Neuronal stem cell (in vitro differentiated cells): ENCODE measurements around the gene PCNX3. TPM values are rescaled to one million over a fixed set of nuclear protein-coding genes. Genes with fewer than 3 reads are reported as not detected.

Experiments
- DNase-seq: peaks from one replicate; pipeline ENCODE4 v3.0.0-alpha.2; 2013; ENCODE audit warnings: low spot score
- H2AFZ ChIP-seq: one replicate; pipeline ENCODE4 v1.6.1; 2013; ENCODE audit warnings: mild to moderate bottlenecking, low read length, inconsistent platforms
- H2AK5ac ChIP-seq: 2 replicates; pipeline ENCODE4 v1.6.1; 2013; ENCODE audit warnings: low read depth, mild to moderate bottlenecking, inconsistent platforms, low read length, moderate library complexity, mixed read lengths
- H2BK120ac ChIP-seq: 2 replicates; pipeline ENCODE4 v1.6.1; 2013; ENCODE audit warnings: low read depth, mild to moderate bottlenecking, inconsistent platforms, low read length, moderate library complexity, mixed read lengths
- H2BK12ac ChIP-seq: one replicate; pipeline ENCODE4 v1.6.1; 2013; ENCODE audit warnings: low read length, inconsistent platforms
- H2BK15ac ChIP-seq: 2 replicates; pipeline ENCODE4 v1.6.1; 2013; ENCODE audit warnings: mild to moderate bottlenecking, low read length, inconsistent platforms, mixed read lengths
- H2BK5ac ChIP-seq: one replicate; pipeline ENCODE4 v1.6.1; 2013; ENCODE audit warnings: inconsistent platforms, mild to moderate bottlenecking, low read length, moderate library complexity
- H3K14ac ChIP-seq: one replicate; pipeline ENCODE4 v1.6.1; 2013; ENCODE audit warnings: low read length, inconsistent platforms
- H3K18ac ChIP-seq: 2 replicates; pipeline ENCODE4 v1.6.1; 2013; ENCODE audit warnings: low read length, inconsistent platforms
- H3K23ac ChIP-seq: 2 replicates; pipeline ENCODE4 v1.6.1; 2013; ENCODE audit warnings: low read depth, mild to moderate bottlenecking, mixed read lengths, low read length, inconsistent platforms; ENCODE audit not compliant: poor library complexity
- H3K27ac ChIP-seq: replicated peaks from 3 replicates; pipeline ENCODE4 v1.5.1; 2013; ENCODE audit warnings: low read length, inconsistent platforms
- H3K27me3 ChIP-seq, 3 experiments: 2 replicates each; pipeline ENCODE4 v1.6.1; 2013; ENCODE audit warnings: low read length in 3 of 3, mild to moderate bottlenecking in 2 of 3, inconsistent platforms in 1 of 3, low read depth in 1 of 3, mixed read lengths in 1 of 3, moderate library complexity in 1 of 3; ENCODE audit not compliant: control insufficient read depth in 3 of 3, insufficient read depth in 3 of 3
- H3K36me3 ChIP-seq, 2 donors: replicated peaks in 1 of 2; 2 replicates each; pipeline ENCODE4 v1.6.1; 2013; ENCODE audit warnings: low read length in 2 of 2; ENCODE audit not compliant: control insufficient read depth in 2 of 2, insufficient read depth in 2 of 2
- H3K4ac ChIP-seq: 2 replicates; pipeline ENCODE4 v1.6.1; 2013; ENCODE audit warnings: inconsistent platforms, mild to moderate bottlenecking, low read length, moderate library complexity
- H3K4me1 ChIP-seq, 2 donors: 1 replicate in 1 of 2; 2 replicates in 1 of 2; pipeline ENCODE4 v1.6.1; 2013; ENCODE audit warnings: low read length in 2 of 2, low read depth in 1 of 2; ENCODE audit not compliant: control insufficient read depth in 2 of 2, insufficient read depth in 1 of 2
- H3K4me2 ChIP-seq: one replicate; pipeline ENCODE4 v1.6.1; 2013; ENCODE audit warnings: mild to moderate bottlenecking, low read length, inconsistent platforms; ENCODE audit not compliant: insufficient read depth, poor library complexity, severe bottlenecking
- H3K4me3 ChIP-seq, 2 donors: 2 replicates each; pipeline ENCODE4 v1.5.1; 2013; ENCODE audit warnings: low read length in 2 of 2, mild to moderate bottlenecking in 2 of 2, inconsistent platforms in 1 of 2, moderate library complexity in 1 of 2
- H3K79me1 ChIP-seq: one replicate; pipeline ENCODE4 v1.6.1; 2013; ENCODE audit warnings: low read depth, mild to moderate bottlenecking, inconsistent platforms, low read length, moderate library complexity
- H3K9ac ChIP-seq: one replicate; pipeline ENCODE4 v1.6.1; 2013; ENCODE audit warnings: mild to moderate bottlenecking, low read depth, low read length, inconsistent platforms; ENCODE audit not compliant: poor library complexity
- H3K9me3 ChIP-seq, 2 donors: replicated peaks in 1 of 2; 2 replicates each; pipeline versions ENCODE3 to v1.6.1; 2013; ENCODE audit warnings: low read length in 2 of 2, mild to moderate bottlenecking in 2 of 2, inconsistent platforms in 1 of 2, low read depth in 1 of 2, mixed read lengths in 1 of 2, moderate library complexity in 1 of 2; ENCODE audit not compliant: control insufficient read depth in 2 of 2, insufficient read depth in 1 of 2
- H4K8ac ChIP-seq: one replicate; pipeline ENCODE4 v1.6.1; 2013; ENCODE audit warnings: low read depth, mild to moderate bottlenecking, inconsistent platforms, low read length, moderate library complexity
- H4K91ac ChIP-seq: one replicate; pipeline ENCODE4 v1.6.1; 2013; ENCODE audit warnings: low read length, low read depth, mild to moderate bottlenecking, inconsistent platforms; ENCODE audit not compliant: poor library complexity
- WGBS, 2 donors: extraction: QIAGEN DNeasy Blood & Tissue Kit; methylation state at CpG; one replicate each; pipeline ENCODE4 v1.1.7; 2013; ENCODE audit warnings: missing lambda C conversion rate in 2 of 2, mixed read lengths in 1 of 2; ENCODE audit not compliant: insufficient read length in 2 of 2, insufficient replicate concordance in 1 of 2; ENCODE audit errors: extremely low coverage in 2 of 2; 5-methylcytosine and 5-hydroxymethylcytosine counted together
- small RNA-seq: library from polyadenylated mRNA; stranded (forward); fragments of <200 nt; extraction: miRNeasy Mini kit (QIAGEN cat#:217004); gene quantifications from one replicate; pipeline ENCODE3, GENCODE V24; 2013; ENCODE audit not compliant: insufficient read depth

Gene PCNX3

GRCh38 chr11:65685981-65686380 is 70.4 kb downstream of the PCNX3 start:
- Histone ChIP-seq H3K9me3 (no peaks in the 10 kb centered on the region), H3K36me3 (no peaks in the 10 kb centered on the region), H2AFZ (no peak overlapping the region), H4K8ac (no peak overlapping the region), H3K4me3 (no peak overlapping the region), H3K9ac (no peak overlapping the region), H3K4ac (no peak overlapping the region), H2AK5ac (no peak overlapping the region), H3K23ac (no peak overlapping the region), H3K18ac (no peak overlapping the region), H3K4me1 (no peaks in the 10 kb centered on the region), H2BK15ac (no peak overlapping the region), H3K79me1 (no peaks in the 10 kb centered on the region), H2BK5ac (no peak overlapping the region), H2BK12ac (no peak overlapping the region), H4K91ac (no peak overlapping the region), H3K27me3 (peaks cover 0 to 7% (median 0%) of the 10 kb centered on the region in 3 experiments), H3K27ac (no peak overlapping the region), H2BK120ac (no peak overlapping the region), H3K4me2 (no peak overlapping the region), H3K14ac (no peak overlapping the region)
- no CpG with 5 or more reads among the region's 8 CpGs for whole genome bisulfite sequencing, 2 donors
- DNase-seq = no peak

Small RNA genes within 50 kb of the gene (small RNA-seq; reads per million reads assigned to genes)
- gene MIR4489 (not detected), gene MIR4690 (2.4 reads per million)
